ENCODE measurements around the gene HTR4.

HTR4 gene

GRCh38 chr5:148465381-148466235 is 188.7 kb downstream of the HTR4 start:
- Histone ChIP-seq H3K27ac (no peak overlapping the region; a peak in 1 of 22 replicates), H3K9ac (no peak overlapping the region), H3K4me1 (peaks cover 0 to 21% (median 0%) of the 10 kb centered on the region in 10 experiments; a peak in 4 of 20 replicates), H4K20me1 (no peaks in the 10 kb centered on the region), H3K9me3 (replicated peaks in 1 of 11) (peaks cover 0 to 4% (median 0%) of the 10 kb centered on the region in 11 experiments; a peak in 1 of 22 replicates), H3K4me2 (peak overlapping the region in 2 of 11 experiments; percentile 47 to 53; a peak in 4 of 22 replicates), H3K36me3 (no peaks in the 10 kb centered on the region), H3K4me3 (no peak overlapping the region), H3K27me3 (no peaks in the 10 kb centered on the region)
- TF ChIP-seq Cebpa-rat (IDR thresholded peaks at IDR 0.05): peak in 2 of 11 experiments; percentile 21 to 23; a peak in 3 of 22 replicates

- Histone ChIP-seq H3K27me3 (no peaks in the 10 kb centered on the region), H3K4me3 (no peak overlapping the region), H3K9ac (no peak overlapping the region), H3K4me2 (no peak overlapping the region), H3K4me1 (no peaks in the 10 kb centered on the region), H3K36me3 (no peaks in the 10 kb centered on the region), H4K20me1 (no peaks in the 10 kb centered on the region), H3K27ac (no peak overlapping the region), H3K9me3 (replicated peaks in 1 of 11) (no peaks in the 10 kb centered on the region)
- TF ChIP-seq Cebpa-rat (IDR thresholded peaks at IDR 0.05): no peak
Observed at GRCh38 chr5:148459669-148460068, 194.7 kb downstream of the HTR4 start.

- Histone ChIP-seq H3K9ac (no peak overlapping the region), H3K9me3 (replicated peaks in 1 of 11) (no peaks in the 10 kb centered on the region), H3K36me3 (no peaks in the 10 kb centered on the region), H3K4me2 (no peak overlapping the region), H4K20me1 (no peaks in the 10 kb centered on the region), H3K4me3 (no peak overlapping the region), H3K27ac (no peak overlapping the region), H3K4me1 (no peaks in the 10 kb centered on the region), H3K27me3 (no peaks in the 10 kb centered on the region)
- TF ChIP-seq Cebpa-rat (IDR thresholded peaks at IDR 0.05): no peak
Observed at GRCh38 chr5:148458036-148458888, 196.1 kb downstream of the HTR4 start.

GRCh38 chr5:148457183-148457620 is 197.1 kb downstream of the HTR4 start:
- Histone ChIP-seq H3K4me2 (no peak overlapping the region), H4K20me1 (no peaks in the 10 kb centered on the region), H3K4me1 (no peaks in the 10 kb centered on the region), H3K36me3 (no peaks in the 10 kb centered on the region), H3K9me3 (replicated peaks in 1 of 11) (no peaks in the 10 kb centered on the region), H3K4me3 (no peak overlapping the region), H3K27me3 (no peaks in the 10 kb centered on the region), H3K27ac (no peak overlapping the region), H3K9ac (no peak overlapping the region)
- TF ChIP-seq Cebpa-rat (IDR thresholded peaks at IDR 0.05): no peak

GRCh38 chr5:148455185-148455584 is 199.1 kb downstream of the HTR4 start:
- no peak overlapping the region for H3K9ac ChIP-seq
- no peak for TF ChIP-seq Cebpa-rat (IDR thresholded peaks at IDR 0.05)
- H3K4me2 ChIP-seq: no peak overlapping the region

GRCh38 chr5:148454576-148454975 is 199.8 kb downstream of the HTR4 start:
- no peak for TF ChIP-seq Cebpa-rat (IDR thresholded peaks at IDR 0.05)
- Histone ChIP-seq H3K4me3 (no peak overlapping the region), H3K4me2 (no peak overlapping the region)

More at GRCh38 chr5:148455185-148455584, 199.1 kb downstream of the HTR4 start:
- Histone ChIP-seq H4K20me1 (no peaks in the 10 kb centered on the region), H3K4me3 (no peak overlapping the region), H3K27ac (no peak overlapping the region), H3K9me3 (replicated peaks in 1 of 11) (no peaks in the 10 kb centered on the region), H3K4me1 (no peaks in the 10 kb centered on the region), H3K36me3 (no peaks in the 10 kb centered on the region), H3K27me3 (no peaks in the 10 kb centered on the region)

GRCh38 chr5:148452499-148453193 is 201.7 kb downstream of the HTR4 start:
- Histone ChIP-seq H3K9me3 (replicated peaks in 1 of 11) (no peaks in the 10 kb centered on the region), H3K27me3 (no peaks in the 10 kb centered on the region), H3K9ac (no peak overlapping the region), H3K36me3 (no peaks in the 10 kb centered on the region), H3K27ac (no peak overlapping the region), H3K4me2 (no peak overlapping the region), H4K20me1 (no peaks in the 10 kb centered on the region), H3K4me1 (no peaks in the 10 kb centered on the region), H3K4me3 (no peak overlapping the region)
- TF ChIP-seq Cebpa-rat (IDR thresholded peaks at IDR 0.05): no peak

More at GRCh38 chr5:148454576-148454975, 199.8 kb downstream of the HTR4 start:
- H3K4me1 ChIP-seq: no peaks in the 10 kb centered on the region
- H3K36me3 ChIP-seq: no peaks in the 10 kb centered on the region
- H3K27me3 ChIP-seq: no peaks in the 10 kb centered on the region
- H3K27ac ChIP-seq: no peak overlapping the region
- no peaks in the 10 kb centered on the region for H4K20me1 ChIP-seq
- no peak overlapping the region for H3K9ac ChIP-seq
- H3K9me3 ChIP-seq (replicated peaks in 1 of 11): no peaks in the 10 kb centered on the region

- H3K9ac ChIP-seq: no peak overlapping the region
- H3K4me3 ChIP-seq: no peak overlapping the region
- no peak overlapping the region for H3K4me2 ChIP-seq
- TF ChIP-seq Cebpa-rat (IDR thresholded peaks at IDR 0.05): no peak
- no peaks in the 10 kb centered on the region for H3K4me1 ChIP-seq
- H3K27me3 ChIP-seq: no peaks in the 10 kb centered on the region
- H4K20me1 ChIP-seq: peaks cover 0 to 6% (median 0%) of the 10 kb centered on the region in 11 experiments; a peak in 3 of 22 replicates
- H3K27ac ChIP-seq: no peak overlapping the region
- no peaks in the 10 kb centered on the region for H3K9me3 ChIP-seq (replicated peaks in 1 of 11)
- peaks cover 10 to 32% (median 21%) of the 10 kb centered on the region in 11 experiments; a peak in 21 of 22 replicates for H3K36me3 ChIP-seq
Observed at GRCh38 chr5:148446611-148447010, 207.7 kb downstream of the HTR4 start.

GRCh38 chr5:148445578-148445977 is 208.7 kb downstream of the HTR4 start:
- TF ChIP-seq Cebpa-rat (IDR thresholded peaks at IDR 0.05): no peak
- H3K9ac ChIP-seq: no peak overlapping the region
- H3K9me3 ChIP-seq (replicated peaks in 1 of 11): no peaks in the 10 kb centered on the region
- no peak overlapping the region for H3K4me2 ChIP-seq
- peaks cover 0 to 10% (median 0%) of the 10 kb centered on the region in 11 experiments; a peak in 3 of 22 replicates for H4K20me1 ChIP-seq
- no peak overlapping the region for H3K4me3 ChIP-seq
- H3K27me3 ChIP-seq: no peaks in the 10 kb centered on the region
- no peak overlapping the region for H3K27ac ChIP-seq
- H3K36me3 ChIP-seq: peaks cover 21 to 42% (median 31%) of the 10 kb centered on the region in 11 experiments
- no peaks in the 10 kb centered on the region for H3K4me1 ChIP-seq
